CD4-positive, alpha-beta T cell treated with Interleukin-6 at 100 ng/mL for 8 hours (primary cell): ENCODE data around the gene S100G.

ENCODE experiments used
- DNase-seq: peaks from one replicate; pipeline ENCODE4 v3.0.0-alpha.2; 2020; ENCODE audit warnings: mixed read lengths, low spot score

Gene S100G

DNA sequence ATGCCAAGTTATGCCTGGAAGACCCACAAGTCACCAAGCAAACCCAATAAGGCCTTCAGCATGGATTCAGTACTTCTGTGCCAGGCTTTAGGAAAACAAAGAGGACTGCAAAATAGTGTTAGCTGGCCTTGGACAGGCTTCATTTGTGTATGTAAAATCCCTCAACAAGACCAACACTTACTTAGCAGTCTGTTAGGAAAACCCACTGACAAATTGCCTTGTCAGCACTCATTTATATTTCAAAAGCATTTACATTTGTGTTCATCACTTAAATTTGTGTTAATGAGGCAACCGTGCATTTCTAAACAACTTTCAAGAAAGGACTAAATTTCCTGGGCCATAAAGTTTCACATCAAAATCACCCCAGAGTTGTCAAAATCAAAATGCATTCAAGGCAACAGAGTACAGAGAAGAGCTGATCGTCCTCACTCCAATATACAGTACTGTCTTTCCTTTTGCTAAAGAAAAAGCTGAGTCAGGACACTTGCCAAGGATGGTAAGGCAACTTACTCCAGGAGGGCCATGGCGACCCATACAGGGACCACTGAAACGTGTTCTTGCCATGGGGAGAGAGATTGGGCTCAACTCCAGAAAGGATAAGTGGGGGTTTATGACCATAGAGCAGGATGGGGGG, 1.6 kb downstream of the S100G start:
- no peak for DNase-seq

DNA sequence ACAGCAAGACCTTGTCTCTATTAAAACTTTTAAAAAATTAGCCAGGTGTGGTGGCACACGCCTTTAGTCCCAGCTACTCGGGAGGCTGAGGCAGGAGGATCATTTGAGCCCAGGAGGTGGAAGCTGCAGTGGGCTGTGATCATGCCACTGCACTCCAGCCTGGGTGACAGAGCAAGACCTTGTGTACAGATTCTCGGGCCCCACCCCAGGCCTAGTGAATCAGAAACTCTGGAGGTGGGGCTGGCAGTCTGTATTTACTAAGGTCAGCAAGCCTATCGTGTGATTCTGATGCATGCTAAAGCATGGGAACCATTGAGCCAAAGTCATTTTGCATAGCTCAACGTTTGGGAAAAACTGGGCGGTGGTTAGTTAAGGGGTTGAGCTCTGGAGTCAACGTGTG, 3.5 kb downstream of the S100G start:
- no peak for DNase-seq

GRCh38 chrX:16654093-16654492, 4.1 kb downstream of the S100G start:
- no peak for DNase-seq

- no peak for DNase-seq
Observed at GRCh38 chrX:16658284-16658683, 8.3 kb downstream of the S100G start.

- DNase-seq, result no peak
Observed at GRCh38 chrX:16659321-16659720, 9.4 kb downstream of the S100G start.

GRCh38 chrX:16661495-16661894, 11.5 kb downstream of the S100G start:
- no peak for DNase-seq

DNA sequence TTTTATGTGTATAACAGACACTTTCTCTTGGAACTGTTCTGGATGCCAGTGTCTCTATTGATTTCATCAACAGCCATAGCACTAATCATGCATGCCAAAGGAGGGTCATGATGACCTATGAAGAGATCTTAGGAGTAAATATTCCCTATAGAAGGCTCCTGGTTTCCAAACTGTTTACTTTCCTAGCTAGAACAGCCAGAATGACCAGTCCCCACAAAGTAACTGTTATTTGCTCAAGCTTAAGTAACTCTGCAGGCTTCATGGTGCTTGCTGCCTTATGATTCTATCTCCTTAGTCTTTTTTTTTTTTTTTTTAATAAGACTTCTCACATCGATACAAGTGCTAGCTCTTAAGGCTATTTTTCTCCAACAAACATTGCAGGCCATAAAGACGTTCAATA, 12.4 kb downstream of the S100G start:
- DNase-seq, result no peak

- no peak for DNase-seq
Observed at GRCh38 chrX:16664074-16664473, 14.1 kb downstream of the S100G start.

GRCh38 chrX:16664626-16665025, 14.7 kb downstream of the S100G start:
- DNase-seq, result no peak

DNA sequence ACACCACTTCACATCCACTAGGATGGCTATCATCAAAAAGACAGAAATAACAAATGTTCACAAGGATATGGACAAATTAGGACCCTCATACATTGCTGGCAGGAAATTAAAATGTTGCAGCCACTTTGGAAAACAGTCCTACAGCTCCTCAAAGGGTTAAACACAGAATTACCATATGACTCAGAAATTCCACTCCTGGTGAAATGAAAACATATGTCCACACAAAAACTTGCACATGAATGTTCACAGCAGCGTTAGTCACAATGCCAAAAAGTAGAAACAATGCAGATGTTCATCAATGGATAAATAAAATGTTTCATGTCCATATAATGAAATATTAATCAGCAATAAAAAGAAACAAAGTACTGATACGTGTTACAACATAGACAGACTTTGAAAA, 15.1 kb downstream of the S100G start:
- DNase-seq, result no peak

- no peak for DNase-seq
Observed at GRCh38 chrX:16666541-16666940, 16.6 kb downstream of the S100G start.

GRCh38 chrX:16671005-16671404, 21.0 kb downstream of the S100G start:
- peak; percentile 29 for DNase-seq

- DNase-seq, result no peak
Observed at GRCh38 chrX:16678689-16679088, 28.7 kb downstream of the S100G start.

DNA sequence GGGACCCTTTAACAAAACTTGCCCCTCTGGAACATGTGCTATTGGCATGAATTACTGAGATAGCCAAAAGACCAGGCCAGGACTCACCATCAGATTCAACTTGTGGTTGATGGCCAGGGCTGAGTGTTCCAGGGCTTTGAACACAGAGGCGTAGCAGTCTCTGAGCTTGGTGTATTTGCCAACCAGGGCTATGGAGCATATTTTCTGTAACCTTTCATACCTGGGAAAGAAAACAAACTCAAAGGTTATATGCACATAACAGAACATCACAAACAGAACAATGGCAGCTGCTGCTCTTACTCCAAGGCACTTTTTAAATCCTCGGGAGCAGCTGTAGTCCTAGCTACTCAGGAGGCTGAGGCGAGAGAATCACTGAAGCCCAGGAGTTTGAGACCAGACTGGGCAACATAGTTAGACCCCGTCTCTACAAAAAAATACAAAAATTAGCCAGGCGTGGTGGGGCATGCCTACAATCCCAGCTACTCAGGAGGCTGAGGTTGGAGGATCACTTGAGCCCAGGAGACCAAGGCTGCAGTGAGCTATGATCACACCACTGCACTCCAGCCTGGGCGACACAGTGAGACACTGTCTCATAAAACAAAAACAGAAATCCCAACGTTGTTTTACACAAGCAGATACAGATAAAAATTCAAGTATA, 33.2 kb downstream of the S100G start:
- DNase-seq, result no peak

- no peak for DNase-seq
Observed at GRCh38 chrX:16687514-16687913, 37.6 kb downstream of the S100G start.

- DNase-seq, result peak; percentile 55
Observed at GRCh38 chrX:16695079-16695676, 45.2 kb downstream of the S100G start.

- DNase-seq, result no peak
Observed at GRCh38 chrX:16696956-16697355, 47.0 kb downstream of the S100G start.

DNA sequence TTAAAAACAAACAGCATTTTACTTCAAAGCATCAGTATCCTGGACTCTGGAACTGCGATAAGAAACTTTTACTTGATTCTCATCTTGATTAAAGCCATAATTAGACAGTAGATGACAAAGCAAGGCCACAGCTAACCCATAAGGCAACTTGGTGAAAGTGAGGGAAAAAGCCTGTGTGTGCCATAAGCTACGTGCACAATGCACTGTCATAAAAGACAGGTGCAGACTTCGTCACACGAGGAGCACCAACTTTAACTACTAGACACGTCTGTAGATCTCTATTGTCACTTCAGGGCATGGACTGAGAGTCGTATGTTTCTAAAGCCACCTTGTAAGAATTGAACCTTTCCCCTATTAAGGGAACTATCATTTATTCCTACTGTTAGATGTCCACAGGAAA, 49.4 kb downstream of the S100G start:
- no peak for DNase-seq

- no peak for DNase-seq
Observed at GRCh38 chrX:16700734-16701133, 50.8 kb downstream of the S100G start.

- DNase-seq, result no peak
Observed at GRCh38 chrX:16702700-16703599, 53.0 kb downstream of the S100G start.
